ENCODE results near the gene ARHGEF17.

DNA sequence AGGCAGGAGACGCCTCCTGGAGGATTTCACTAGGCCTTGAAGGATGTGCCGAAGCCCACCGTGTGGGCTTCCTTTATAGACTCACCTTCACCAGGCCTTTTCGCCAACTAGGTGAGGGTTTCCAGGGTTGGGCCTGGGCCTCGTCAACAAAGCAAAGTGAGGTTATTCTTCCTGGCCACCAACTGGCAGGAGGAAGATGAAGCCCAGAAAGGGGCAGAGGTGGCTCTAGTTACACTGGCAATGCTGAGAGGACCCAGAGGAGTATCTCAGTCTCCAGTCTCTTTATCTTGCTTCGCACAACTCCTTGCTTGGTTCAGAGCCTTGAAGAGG is 67.7 kb downstream of the ARHGEF17 start:
- TF ChIP-seq, protein P1, sequence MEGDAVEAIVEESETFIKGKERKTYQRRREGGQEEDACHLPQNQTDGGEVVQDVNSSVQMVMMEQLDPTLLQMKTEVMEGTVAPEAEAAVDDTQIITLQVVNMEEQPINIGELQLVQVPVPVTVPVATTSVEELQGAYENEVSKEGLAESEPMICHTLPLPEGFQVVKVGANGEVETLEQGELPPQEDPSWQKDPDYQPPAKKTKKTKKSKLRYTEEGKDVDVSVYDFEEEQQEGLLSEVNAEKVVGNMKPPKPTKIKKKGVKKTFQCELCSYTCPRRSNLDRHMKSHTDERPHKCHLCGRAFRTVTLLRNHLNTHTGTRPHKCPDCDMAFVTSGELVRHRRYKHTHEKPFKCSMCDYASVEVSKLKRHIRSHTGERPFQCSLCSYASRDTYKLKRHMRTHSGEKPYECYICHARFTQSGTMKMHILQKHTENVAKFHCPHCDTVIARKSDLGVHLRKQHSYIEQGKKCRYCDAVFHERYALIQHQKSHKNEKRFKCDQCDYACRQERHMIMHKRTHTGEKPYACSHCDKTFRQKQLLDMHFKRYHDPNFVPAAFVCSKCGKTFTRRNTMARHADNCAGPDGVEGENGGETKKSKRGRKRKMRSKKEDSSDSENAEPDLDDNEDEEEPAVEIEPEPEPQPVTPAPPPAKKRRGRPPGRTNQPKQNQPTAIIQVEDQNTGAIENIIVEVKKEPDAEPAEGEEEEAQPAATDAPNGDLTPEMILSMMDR (conservative IDR thresholded peaks at IDR 0.05 in 1 of 2, IDR thresholded peaks at IDR 0.05 in 1 of 2; ENCODE audit: low read depth in 1 of 2, low read length in 2 of 2): no peak
- no peak for TF ChIP-seq EZH2 (IDR thresholded peaks at IDR 0.05; ENCODE audit: low read length, missing control alignments)
